ENCODE measurements around the gene GOLGA8Q. TPM values are rescaled to one million over a fixed set of nuclear protein-coding genes. Genes with fewer than 3 reads are reported as not detected.
"Not testable (repeated sequence)": the region's sequence is repeated elsewhere in the genome, so short reads cannot be mapped to it uniquely, and the experiment has no call there.

The GOLGA8Q gene, protein sequence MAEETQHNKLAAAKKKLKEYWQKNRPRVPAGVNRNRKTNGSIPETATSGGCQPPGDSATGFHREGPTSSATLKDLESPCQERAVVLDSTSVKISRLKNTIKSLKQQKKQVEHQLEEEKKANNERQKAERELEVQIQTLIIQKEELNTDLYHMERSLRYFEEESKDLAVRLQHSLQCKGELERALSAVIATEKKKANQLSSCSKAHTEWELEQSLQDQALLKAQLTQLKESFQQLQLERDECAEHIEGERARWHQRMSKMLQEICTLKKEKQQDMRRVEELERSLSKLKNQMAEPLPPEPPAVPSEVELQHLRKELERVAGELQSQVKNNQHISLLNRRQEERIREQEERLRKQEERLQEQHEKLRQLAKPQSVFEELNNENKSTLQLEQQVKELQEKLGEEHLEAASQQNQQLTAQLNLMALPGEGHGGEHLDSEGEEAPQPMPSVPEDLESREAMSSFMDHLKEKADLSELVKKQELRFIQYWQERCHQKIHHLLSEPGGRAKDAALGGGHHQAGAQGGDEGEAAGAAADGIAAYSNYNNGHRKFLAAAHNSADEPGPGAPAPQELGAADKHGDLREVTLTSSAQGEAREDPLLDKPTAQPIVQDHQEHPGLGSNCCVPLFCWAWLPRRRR
- 5.6 TPM for total RNA-seq

GRCh38 chr15:30551750-30552149 is at the start of gene GOLGA8Q:
GOLGA8Q (plus strand) TSS chr15:30552050; CDS start chr15:30552078, 28 bp downstream.
- DNase-seq (ENCODE audit: low spot score); intact Hi-C loops (cut with DNase I); ATAC-seq: not testable (repeated sequence)

DNA sequence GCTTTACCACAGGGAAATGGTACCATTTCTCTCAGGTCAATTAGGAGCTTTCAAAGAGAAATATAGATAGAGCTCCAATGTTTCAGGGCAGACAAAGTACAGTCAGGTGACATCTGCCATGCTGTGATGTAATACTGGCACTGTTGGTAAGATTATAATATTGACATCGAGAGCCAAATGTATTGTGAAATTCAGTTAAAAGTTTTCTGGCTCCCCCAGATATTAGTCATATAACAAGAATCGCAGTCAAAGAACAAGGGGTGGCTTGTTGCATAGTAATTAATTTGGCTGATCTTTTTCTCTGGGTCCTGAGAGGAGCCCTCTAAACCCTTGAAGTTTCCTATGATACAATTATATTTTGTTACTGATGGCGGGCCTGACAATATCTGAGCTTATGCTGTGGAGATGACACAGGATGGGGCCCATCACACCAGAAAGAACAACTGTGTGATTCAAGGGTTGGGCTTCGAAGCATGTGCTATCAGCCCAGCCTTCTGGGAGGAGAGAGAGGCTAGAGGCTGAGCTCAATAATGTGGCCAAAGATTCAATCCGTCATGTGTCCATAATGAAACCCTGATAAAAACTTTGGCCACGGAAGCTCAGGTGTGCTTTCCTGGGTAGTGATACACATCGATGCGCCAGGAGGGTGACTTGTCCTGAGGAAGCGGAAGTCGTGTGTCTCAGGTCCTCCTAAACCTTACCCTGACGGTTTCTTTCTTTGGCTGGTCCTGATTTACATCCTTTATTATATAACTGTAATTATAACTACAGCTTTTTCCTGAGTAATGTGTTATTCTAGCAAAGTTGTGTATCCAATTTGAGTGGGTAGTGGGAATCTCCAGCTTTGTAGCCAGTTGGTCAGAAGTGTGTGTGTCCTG is 48.7 kb upstream of the GOLGA8Q start:
- DNase-seq (ENCODE audit: low spot score); intact Hi-C loops (cut with DNase I): not testable (repeated sequence)
- peak; percentile 92 for ATAC-seq

DNA sequence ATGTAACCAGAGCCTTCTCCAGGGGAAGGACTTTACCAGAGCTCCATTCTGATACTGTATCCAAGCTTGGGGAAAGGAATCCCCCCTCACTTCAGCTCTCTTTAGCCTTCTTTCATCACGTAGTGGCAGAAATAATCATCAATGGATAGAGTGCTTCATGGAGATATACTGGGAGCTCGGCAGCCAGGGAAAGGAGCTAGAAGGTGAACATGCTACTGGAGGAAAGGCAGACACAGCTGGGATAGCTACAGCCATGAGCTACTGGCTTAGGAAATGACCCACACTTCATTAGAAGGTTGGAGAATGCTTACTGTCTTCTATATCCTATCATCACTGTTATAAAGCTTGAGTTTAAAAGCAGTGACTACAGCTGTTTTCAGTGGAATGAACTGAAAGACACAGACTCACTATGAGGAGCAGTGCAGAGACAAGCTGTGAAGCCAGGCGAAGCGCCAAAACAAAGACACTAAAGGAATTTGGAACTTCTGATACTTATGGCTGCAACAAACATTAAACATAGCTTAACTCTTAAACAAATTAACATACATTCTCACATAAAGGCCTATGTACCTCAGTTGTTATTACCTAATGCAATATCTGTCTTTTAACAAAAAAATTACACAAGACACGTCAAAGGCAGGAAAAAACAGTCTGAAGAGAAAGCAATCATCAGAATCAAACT is 47.5 kb upstream of the GOLGA8Q start:
- DNase-seq (ENCODE audit: low spot score); intact Hi-C loops (cut with DNase I): not testable (repeated sequence)
- ATAC-seq: peak; percentile 31

- DNase-seq (ENCODE audit: low spot score); ATAC-seq; intact Hi-C loops (cut with DNase I): not testable (repeated sequence)
Observed at GRCh38 chr15:30514545-30514944, 37.3 kb upstream of the GOLGA8Q start.

DNA sequence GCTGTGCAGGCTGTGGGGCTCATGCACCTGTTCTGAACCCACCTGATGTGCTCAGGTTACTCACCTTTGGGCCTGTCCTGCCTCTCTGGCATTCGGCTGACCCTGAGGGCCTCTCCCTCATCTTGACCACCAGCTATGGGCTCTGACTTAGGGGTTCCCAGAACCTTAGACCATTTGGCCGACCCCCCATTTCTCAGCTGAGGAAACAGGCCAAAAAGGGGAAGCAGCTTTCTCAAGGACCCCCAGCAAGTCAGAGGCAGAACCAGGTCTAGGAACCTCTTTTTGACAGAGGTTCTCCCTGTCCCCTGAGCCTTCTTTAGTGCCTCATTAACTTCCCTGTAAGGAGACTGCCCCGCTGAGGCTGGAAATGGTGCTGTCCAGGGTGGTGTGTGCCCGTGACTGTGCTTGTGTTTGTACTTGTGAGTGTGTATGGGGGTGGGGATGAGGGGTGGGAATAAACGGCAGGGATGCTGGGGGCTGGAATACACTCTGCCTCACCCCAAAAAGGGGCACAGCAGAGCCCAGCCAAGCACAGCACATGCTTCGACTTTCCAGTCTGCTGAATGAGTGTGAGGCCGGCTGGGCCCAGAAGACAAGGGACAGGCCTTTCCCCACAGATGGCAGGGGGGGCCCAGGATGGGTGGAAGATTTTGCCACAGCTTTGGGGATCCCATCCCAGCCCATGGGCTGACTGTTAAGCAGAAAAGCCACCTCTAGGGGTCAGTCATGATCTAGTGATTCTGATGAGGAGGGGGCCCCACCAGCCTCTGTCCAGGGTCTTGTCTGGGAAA is 28.2 kb upstream of the GOLGA8Q start:
- DNase-seq (ENCODE audit: low spot score); intact Hi-C loops (cut with DNase I); ATAC-seq: not testable (repeated sequence)

- peak; percentile 32 for DNase-seq (ENCODE audit: low spot score)
- ATAC-seq; intact Hi-C loops (cut with DNase I): not testable (repeated sequence)
Observed at GRCh38 chr15:30525912-30526311, 25.9 kb upstream of the GOLGA8Q start.

DNA sequence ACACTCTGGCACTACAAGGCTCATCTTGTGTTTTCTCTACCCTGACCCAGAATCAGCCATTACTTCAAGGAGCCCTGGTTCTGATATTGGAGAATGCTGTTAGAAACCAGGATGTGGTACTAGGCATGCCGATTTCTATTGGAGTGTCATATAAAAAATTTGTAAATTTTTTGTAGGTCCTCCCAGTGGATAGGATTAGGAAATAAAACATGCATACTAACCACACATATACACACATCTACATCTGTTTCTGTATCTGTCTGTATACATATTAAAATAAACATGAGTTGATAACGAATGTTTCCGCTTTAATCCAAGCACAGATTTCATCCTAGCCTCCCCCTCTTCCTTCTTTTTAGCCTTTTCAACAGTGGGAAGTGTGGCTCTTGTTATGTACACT is 22.8 kb upstream of the GOLGA8Q start:
- DNase-seq (ENCODE audit: low spot score); intact Hi-C loops (cut with DNase I); ATAC-seq: not testable (repeated sequence)

DNA sequence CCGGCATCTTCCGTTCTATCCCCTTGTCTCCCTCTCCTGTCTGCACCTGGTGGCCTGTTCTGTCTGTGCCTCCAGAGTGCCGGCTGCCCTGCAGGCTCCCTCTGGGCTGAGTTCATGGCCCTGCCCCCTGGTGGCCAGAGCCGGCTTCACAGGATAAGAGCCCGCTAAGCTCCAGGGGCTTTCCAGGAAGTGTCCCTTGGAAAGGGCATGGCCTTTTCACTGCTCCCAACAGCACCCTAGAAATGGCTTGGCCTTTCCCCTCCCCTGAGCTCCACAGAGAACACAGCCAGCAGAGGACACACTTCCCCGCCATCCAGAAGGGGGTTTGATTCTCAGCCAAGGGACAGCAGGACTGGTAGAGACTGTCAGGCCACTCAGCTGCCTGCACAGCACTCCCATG is 15.1 kb downstream of the GOLGA8Q start:
- intact Hi-C loops (cut with DNase I); ATAC-seq; DNase-seq (ENCODE audit: low spot score): not testable (repeated sequence)

DNA sequence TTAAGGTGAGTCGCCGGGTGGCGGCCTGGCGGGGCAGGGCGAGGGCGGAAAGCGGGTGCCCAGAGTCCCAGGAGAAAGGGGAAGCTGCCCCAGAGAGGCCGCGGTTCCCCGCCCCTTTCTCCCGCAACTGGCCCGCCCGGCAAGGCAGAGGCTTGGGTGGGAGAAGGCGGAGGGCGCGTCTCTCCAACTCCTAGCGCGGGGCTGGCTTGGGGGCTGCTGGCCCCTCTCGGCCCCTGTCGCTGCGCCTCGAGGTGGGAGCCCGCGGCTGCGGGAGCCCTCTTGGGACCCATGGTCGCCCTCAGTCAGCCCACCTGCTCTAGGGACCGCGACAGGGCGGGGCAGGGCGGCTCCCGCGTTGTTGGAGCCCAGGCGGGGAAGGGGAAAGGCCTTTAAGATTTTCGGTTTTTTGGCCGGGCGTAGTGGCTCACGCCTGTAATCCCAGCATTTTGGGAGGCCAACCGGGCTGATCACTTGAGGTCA is 21.2 kb downstream of the GOLGA8Q start:
- intact Hi-C loops (cut with DNase I); DNase-seq (ENCODE audit: low spot score): not testable (repeated sequence)
- ATAC-seq: peak; percentile 70

- ATAC-seq; DNase-seq (ENCODE audit: low spot score); intact Hi-C loops (cut with DNase I): not testable (repeated sequence)
Observed at GRCh38 chr15:30579394-30579970, 27.6 kb downstream of the GOLGA8Q start.

- peak; percentile 80 for ATAC-seq
- DNase-seq (ENCODE audit: low spot score); intact Hi-C loops (cut with DNase I): not testable (repeated sequence)
Observed at GRCh38 chr15:30580716-30581115, 28.9 kb downstream of the GOLGA8Q start.

DNA sequence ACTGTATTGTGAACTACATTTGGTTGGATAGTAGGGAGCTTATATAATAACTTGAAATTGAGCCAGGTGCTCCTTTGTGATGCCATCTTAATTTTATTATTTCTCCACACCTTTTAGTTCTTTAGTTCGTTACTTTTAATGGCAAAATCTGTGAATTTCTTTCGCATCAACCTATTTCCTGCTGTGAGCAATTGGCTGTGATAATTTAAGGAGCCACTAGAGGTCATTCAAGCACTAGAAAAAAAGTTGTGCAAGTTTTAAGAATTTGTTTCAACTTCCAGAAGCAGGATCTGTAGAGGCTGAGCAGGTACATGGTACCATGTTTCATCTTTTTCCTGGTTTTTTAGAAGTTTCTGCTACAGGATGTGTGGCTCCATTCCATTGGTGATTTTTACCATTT is 47.1 kb downstream of the GOLGA8Q start:
- intact Hi-C loops (cut with DNase I); ATAC-seq; DNase-seq (ENCODE audit: low spot score): not testable (repeated sequence)

- intact Hi-C loops (cut with DNase I); DNase-seq (ENCODE audit: low spot score); ATAC-seq: not testable (repeated sequence)
Observed at GRCh38 chr15:30603796-30604195, 51.9 kb downstream of the GOLGA8Q start, which contains the start of gene GOLGA8H. GOLGA8H (plus strand) TSS chr15:30604028; CDS start chr15:30604126, 98 bp downstream.

Measured in sciatic nerve (tissue), 2 donors.